GM20000 (cell line): ENCODE data around the gene OGDHL.

Source experiments
- DNase-seq: peaks from one replicate; pipeline ENCODE4 v3.0.0; 2012; ENCODE audit warnings: low spot score
- CTCF ChIP-seq: IDR thresholded peaks from 2 replicates; pipeline ENCODE4 v1.5.1; 2012; ENCODE audit warnings: mild to moderate bottlenecking, control low read depth; ENCODE audit errors: extremely low read depth, missing control alignments

Gene OGDHL

GRCh38 chr10:49766484-49766883 lies 4.4 kb upstream of the OGDHL start:
- no peak for DNase-seq
- no peak for TF ChIP-seq CTCF

DNA sequence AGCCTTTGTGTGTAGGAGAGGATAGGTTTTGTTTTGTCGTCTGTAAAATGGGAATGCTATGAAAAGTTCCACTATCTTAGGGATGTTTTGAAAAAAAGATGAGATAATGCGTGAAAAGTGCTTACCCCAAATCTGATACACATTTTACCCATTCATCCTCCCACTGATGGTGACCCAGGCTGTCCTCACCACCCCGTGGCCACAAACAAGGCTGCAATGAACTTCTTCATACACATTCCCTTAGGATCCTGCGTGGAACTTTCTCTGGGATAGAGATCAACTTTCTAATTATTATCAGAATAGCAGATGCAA lies 399 bp upstream of the OGDHL start:
- DNase-seq, result no peak
- TF ChIP-seq CTCF, result no peak

- TF ChIP-seq CTCF, result no peak
- DNase-seq, result peak; percentile 13
Observed at GRCh38 chr10:49761201-49761788, 828 bp downstream of the OGDHL start.

DNA sequence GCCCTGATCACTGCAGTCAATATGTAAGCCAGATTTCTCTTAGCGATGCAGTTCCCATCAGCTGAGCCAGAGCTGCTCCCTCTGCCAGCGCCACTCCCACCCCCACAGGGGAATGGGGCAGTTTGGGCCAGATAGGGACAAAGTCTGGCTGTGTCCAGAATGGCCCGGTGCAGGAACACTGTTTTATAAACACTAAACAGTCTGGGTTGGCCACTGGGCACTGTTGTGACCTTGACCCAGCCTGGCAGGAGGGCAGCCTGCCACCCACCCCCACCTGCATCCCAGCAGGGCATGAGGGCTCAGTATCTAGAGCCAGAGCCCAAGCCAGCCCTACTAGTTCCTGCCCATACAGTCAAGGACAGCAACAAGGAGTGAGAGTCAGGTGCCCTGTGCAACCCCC lies 1.3 kb downstream of the OGDHL start:
- TF ChIP-seq CTCF, result no peak
- no peak for DNase-seq

GRCh38 chr10:49759787-49760551 lies 2.2 kb downstream of the OGDHL start:
- no peak for TF ChIP-seq CTCF
- peak; percentile 4 for DNase-seq

DNA sequence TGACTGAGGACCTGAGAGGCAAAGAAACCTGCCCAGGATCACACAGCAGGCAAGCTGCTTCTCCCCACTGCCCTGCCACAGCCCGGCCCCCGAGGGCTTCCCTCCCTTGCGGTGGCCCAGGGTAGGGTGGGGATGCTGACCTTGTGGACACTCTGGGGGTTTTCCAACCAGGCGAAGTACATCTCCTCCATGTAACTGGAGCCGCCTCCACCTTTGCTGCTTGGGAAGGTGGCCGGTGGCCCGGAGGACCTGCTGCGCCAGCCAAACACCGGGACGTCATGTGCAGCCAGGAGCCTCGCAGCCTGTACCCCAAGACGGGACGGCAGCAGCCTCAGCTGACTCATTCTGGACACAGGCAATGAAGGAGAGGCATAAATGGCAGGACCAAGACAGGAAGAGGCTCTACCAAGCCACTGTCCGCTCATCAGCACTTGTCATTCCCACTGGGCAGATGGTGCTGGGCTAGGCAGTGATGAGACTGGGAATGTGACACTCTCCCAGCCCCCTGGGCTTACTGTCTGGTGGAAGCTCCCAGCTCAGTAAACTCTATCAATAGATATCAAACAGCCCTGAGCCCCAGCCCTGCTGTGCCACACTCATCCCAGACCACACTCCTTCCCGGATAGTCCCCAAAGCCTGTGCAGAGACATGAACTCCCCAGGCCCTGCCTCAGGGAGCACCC lies 3.7 kb downstream of the OGDHL start:
- no peak for DNase-seq
- TF ChIP-seq CTCF, result no peak

- DNase-seq, result no peak
- TF ChIP-seq CTCF, result no peak
Observed at GRCh38 chr10:49756641-49757040, 5.5 kb downstream of the OGDHL start.
